Measurements from ENCODE around the gene CRTAC1.

Gene CRTAC1

DNA sequence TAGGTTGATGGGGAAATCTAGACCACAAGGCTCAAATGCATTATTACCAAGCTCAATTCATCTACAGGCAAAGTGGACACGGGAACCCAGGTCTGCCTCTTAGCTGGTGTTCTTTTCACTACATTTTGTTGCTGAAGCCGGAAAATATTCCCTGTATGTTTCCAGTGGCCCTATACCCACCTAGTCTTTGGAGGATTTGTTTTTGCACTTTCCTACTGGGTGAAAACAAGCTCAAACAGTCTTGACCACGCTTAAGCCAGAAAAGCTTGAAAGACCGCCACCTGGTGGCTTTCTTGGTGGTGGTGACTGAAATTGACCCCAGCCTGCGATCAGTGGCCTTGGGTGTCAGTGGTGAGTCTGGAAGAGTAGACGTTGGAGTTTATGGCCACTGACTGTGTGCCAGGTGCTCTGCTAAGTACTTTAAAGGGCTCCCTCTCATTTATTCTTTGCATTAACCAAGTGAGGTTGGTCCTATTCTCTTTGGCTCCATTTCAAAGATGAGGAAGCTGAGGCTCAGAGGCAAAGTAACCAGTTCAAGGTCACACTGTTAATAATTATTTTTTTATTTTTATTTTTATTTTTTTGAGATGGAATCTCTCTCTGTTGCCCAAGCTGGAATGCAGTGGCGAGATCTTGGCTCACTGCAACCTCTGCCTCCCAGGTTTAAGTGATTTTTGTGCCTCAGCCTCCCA lies 11.1 kb upstream of the CRTAC1 start:
- H3K4me3 ChIP-seq = no peak overlapping the region
- no peaks in the 10 kb centered on the region for H3K36me3 ChIP-seq (replicated peaks)
- DNase-seq (ENCODE audit: low spot score in 2 of 2) = peak; percentile 42 to 73
- H3K4me1 ChIP-seq = no peaks in the 10 kb centered on the region
- peaks cover 61% of the 10 kb centered on the region for H3K27me3 ChIP-seq (ENCODE audit: low read depth)
- no peaks in the 10 kb centered on the region for H3K9me3 ChIP-seq
- in situ Hi-C loops (cut with MboI; ENCODE audit: low sequenced_read_pairs) = loop anchor here (10.0 to 25.0 kb wide), 2 partner anchors 127 to 254 kb away; no protein-coding TSS in a partner anchor

DNA sequence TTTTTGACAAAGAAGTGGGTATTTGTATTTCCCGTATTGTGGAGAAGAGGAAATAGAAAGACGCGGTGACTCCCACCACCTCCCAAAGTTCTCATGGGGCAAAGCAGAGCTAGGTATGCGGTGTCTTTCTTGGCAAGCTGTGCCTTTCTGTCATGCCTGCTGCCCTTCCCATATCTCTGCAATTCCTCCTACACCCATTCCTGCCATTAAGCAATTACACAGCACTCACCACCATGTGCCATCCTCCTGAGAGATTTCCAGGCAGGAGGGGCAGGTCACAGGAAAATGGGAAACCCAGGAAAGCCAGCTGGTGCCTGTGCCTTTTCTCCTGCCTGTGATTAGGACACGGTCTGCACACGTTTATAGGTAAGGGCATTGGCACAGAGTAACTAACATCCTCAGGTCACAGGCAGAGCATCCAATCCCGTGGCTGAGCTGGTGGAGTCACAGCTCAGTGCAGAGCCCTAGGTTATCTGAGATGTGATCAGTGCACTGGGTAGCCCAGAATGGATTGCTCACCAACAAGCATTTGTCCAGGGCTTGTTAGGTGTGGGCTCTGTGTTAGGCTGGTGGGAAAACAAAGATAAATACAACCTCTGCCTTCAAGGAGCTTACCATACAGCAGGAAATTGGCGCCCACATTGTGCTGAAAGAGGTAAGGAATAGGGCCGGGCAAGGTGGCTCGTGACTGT lies 9.4 kb upstream of the CRTAC1 start:
- in situ Hi-C loops (cut with MboI; ENCODE audit: low sequenced_read_pairs) = loop anchor here (10.0 to 25.0 kb wide), 2 partner anchors 125 to 253 kb away; no protein-coding TSS in a partner anchor
- no peaks in the 10 kb centered on the region for H3K9me3 ChIP-seq
- no peak for DNase-seq (ENCODE audit: low spot score in 2 of 2)
- peaks cover 58% of the 10 kb centered on the region for H3K27me3 ChIP-seq (ENCODE audit: low read depth)
- no peaks in the 10 kb centered on the region for H3K4me1 ChIP-seq
- H3K36me3 ChIP-seq (replicated peaks) = no peaks in the 10 kb centered on the region
- no peak overlapping the region for H3K4me3 ChIP-seq

DNA sequence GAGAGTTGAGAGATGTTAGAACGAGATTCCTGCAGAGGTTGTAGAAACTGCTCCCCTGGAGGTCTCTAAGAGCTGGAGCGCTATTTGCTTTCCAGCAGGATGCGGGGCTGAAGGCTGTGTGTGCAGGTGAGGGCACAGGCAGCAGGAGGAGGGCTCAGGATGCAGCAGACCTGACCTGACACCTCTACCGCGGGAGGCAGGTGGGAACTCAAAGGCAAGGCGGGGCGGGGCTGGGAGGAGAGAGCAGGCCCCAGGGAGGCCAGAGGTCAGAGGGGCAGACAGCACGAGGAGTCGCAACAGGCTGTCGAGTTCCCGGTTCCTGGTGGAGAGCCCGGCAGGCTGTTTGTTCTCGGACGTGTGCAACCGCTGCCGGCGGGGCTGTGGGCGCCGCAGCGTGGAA lies 7.9 kb upstream of the CRTAC1 start:
- H3K27me3 ChIP-seq (ENCODE audit: low read depth) = peaks cover 58% of the 10 kb centered on the region
- H3K4me1 ChIP-seq = no peaks in the 10 kb centered on the region
- H3K9me3 ChIP-seq = no peaks in the 10 kb centered on the region
- no peaks in the 10 kb centered on the region for H3K36me3 ChIP-seq (replicated peaks)
- H3K4me3 ChIP-seq = no peak overlapping the region
- DNase-seq (ENCODE audit: low spot score in 2 of 2) = no peak
- in situ Hi-C loops (cut with MboI; ENCODE audit: low sequenced_read_pairs) = loop anchor here (25.0 kb wide), 1 partner anchor 251 kb away; no protein-coding TSS in a partner anchor

DNA sequence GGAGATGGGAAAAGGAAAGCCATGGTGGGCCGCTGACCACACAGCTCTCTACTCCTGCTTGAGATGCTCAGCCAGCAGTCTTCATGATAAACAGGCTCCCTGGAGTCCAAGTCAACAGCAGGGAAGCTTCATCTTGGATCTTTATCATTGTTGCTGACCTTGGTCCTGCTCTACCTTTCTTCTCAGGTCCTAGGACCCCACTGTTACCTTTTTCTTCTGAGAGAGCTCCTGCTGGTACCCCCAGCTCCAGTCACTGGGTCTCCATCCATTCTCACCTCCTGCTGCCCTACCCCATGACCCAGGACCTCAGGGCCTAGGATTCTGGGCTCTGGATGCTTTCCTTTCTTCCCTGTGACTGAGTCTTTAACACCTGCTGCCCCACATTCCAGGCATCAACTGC lies 5.2 kb upstream of the CRTAC1 start:
- H3K27me3 ChIP-seq (ENCODE audit: low read depth) = peaks cover 66% of the 10 kb centered on the region
- in situ Hi-C loops (cut with MboI; ENCODE audit: low sequenced_read_pairs) = loop anchor here (25.0 kb wide), 1 partner anchor 248 kb away; no protein-coding TSS in a partner anchor

DNA sequence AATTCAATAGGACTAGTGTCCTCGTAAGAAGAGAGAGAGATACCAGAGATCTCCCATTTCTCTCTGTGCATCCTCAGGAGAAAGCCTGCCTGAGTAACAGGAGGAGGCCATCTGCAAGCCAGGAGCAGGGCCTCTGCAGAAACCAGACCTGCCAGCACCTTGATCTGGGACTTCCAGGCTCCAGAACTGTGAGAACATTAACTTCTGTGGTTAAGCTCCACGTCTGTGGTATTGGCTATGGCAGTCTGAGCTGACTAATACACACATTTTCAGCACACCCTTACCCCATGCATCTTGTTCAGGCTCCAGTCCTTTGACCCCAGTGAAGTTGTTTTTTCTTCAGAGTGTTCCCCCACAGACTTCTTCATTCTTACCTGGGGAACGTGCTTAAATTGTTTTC lies 3.1 kb upstream of the CRTAC1 start:
- in situ Hi-C loops (cut with MboI; ENCODE audit: low sequenced_read_pairs) = loop anchor here (25.0 kb wide), 1 partner anchor 246 kb away; no protein-coding TSS in a partner anchor
- Histone ChIP-seq H3K36me3 (replicated peaks) (no peaks in the 10 kb centered on the region), H3K27me3 (ENCODE audit: low read depth) (peaks cover 71% of the 10 kb centered on the region), H3K4me1 (no peaks in the 10 kb centered on the region), H3K9me3 (no peaks in the 10 kb centered on the region), H3K4me3 (no peak overlapping the region)
- DNase-seq (ENCODE audit: low spot score in 2 of 2) = no peak

More for the DNA sequence above, 5.2 kb upstream of the CRTAC1 start:
- no peak for DNase-seq (ENCODE audit: low spot score in 2 of 2)
- no peaks in the 10 kb centered on the region for H3K36me3 ChIP-seq (replicated peaks)
- no peaks in the 10 kb centered on the region for H3K9me3 ChIP-seq
- H3K4me3 ChIP-seq = no peak overlapping the region
- no peaks in the 10 kb centered on the region for H3K4me1 ChIP-seq

DNA sequence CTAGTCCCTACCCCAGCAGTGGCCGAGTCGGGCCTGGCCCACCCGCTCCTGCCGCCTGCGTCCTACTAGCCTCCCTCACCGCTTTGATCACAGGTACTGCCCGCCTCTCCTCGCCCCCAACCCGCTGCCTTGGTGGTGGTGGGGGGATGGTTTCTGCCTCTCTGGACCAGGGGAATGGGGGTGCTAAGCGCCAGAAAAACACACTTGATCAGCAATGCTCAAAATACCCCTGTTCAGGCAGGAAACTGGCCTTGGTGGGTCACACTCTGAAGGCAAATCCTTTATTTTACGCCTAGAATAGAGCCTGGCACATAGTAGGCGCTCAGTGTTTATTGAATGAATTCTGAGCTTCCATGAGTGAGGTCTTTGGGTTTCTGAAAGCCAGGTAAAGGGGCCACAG lies 1.0 kb upstream of the CRTAC1 start:
- Histone ChIP-seq H3K4me1 (no peaks in the 10 kb centered on the region), H3K36me3 (replicated peaks) (no peaks in the 10 kb centered on the region), H3K4me3 (no peak overlapping the region), H3K9me3 (no peaks in the 10 kb centered on the region), H3K27me3 (ENCODE audit: low read depth) (peaks cover 58% of the 10 kb centered on the region)
- in situ Hi-C loops (cut with MboI; ENCODE audit: low sequenced_read_pairs) = loop anchor here (25.0 kb wide), 1 partner anchor 244 kb away; no protein-coding TSS in a partner anchor
- DNase-seq (ENCODE audit: low spot score in 2 of 2) = no peak

DNA sequence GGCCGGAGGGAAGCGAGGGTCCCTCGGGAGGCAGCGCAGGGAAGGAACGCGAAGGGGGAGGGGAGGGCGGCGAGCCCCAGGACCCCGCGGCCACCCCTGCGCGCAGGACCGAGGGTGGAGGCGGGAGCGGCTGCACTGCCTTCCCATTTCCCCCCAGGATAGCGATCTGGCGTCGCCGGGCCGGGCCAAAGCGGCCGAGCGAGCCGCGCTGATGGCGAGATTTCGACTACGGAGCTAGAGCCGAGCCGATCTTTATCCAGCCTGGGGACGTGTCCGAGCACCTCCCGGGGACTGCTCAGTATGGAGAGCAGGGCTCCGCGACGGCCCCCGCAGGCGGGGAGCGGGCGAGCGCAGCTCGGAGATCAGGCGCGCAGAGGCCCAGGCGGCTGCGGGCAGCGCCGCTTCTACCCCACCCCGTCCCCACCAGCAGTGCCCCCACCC lies 590 bp upstream of the CRTAC1 start:
- Histone ChIP-seq H3K9me3 (no peaks in the 10 kb centered on the region), H3K4me1 (no peaks in the 10 kb centered on the region), H3K27me3 (ENCODE audit: low read depth) (peaks cover 57% of the 10 kb centered on the region), H3K4me3 (no peak overlapping the region), H3K36me3 (replicated peaks) (no peaks in the 10 kb centered on the region)
- no peak for DNase-seq (ENCODE audit: low spot score in 2 of 2)
- in situ Hi-C loops (cut with MboI; ENCODE audit: low sequenced_read_pairs) = loop anchor here (25.0 kb wide), 1 partner anchor 244 kb away; no protein-coding TSS in a partner anchor

DNA sequence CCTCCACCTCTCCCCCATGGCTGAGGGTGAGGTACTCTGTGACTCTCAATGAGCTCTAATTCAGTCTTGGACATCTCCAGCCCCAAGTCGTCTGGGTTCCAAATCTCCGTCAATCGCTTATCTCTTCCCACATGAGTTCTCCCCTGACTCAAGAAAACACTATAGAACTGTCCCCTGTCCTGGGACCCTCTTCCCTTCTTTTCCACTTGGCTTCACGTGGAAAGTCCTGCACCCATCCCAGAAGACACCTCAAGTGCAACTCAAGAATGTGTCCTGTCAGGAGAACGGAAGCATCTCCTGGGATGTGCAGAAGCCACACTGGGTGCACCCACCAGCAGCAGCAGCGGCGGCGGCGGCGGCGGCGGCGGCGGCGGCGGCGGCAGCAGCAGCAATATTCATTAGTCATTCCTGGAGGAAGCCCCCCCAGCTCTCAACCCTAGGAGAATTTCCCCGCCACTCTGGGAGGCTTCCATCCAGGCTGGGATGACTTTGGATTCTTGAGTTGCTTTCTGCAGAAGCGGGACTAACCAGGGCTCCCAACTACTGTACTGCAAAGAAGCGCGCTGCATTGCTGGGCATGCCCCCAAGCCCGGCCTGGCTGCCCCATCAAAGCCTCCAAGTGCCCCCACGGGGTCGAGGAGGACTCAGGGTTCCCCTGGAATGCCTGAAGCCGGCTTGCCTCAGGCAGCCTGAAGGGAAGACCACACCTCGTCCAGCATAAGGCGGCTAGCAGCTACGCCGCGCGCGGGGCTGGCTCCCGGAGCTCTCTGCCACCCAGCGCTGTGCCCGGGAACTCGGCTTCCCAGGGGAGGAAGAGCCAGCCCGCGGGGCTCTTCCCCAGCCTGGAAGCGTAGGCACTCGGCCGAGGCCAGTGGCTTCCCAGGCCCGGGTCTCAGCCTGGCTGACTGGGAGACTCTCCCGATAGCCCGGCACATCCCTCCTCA lies 1.0 kb downstream of the CRTAC1 start:
- Histone ChIP-seq H3K4me3 (no peak overlapping the region), H3K4me1 (no peaks in the 10 kb centered on the region), H3K9me3 (no peaks in the 10 kb centered on the region), H3K36me3 (replicated peaks) (no peaks in the 10 kb centered on the region), H3K27me3 (ENCODE audit: low read depth) (peaks cover 61% of the 10 kb centered on the region)
- in situ Hi-C loops (cut with MboI; ENCODE audit: low sequenced_read_pairs) = loop anchor here (25.0 kb wide), 1 partner anchor 242 kb away; no protein-coding TSS in a partner anchor
- DNase-seq (ENCODE audit: low spot score in 2 of 2) = no peak

DNA sequence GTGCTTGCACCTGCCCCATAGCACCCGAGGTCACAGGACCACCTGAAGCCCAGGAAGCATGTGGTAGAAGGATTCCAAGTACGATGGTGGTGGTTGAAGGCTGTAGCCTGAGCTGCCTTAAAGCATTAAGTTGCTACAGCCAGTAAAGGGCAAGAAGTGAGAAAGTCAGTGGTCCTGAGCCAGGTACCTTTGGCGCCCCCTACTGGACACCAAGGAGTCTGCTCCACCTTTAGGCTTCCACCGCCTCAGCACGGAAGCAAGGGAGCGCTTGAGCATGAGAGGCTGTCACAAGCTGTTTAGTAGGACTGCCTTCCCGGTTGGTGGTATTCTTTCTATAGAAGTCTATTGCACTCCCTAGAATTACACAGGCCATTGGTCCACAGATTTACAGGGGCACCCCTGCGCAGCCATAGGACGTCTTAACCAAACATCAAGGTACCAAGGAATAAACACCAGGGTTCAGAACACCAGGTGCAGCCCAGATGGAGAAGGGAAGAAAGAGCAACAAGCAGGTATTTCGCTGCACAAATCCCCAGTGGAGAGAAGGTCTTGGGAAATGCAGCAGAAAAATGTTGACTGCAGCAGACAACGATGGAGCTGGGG lies 2.2 kb downstream of the CRTAC1 start:
- Histone ChIP-seq H3K36me3 (replicated peaks) (no peaks in the 10 kb centered on the region), H3K27me3 (ENCODE audit: low read depth) (peaks cover 62% of the 10 kb centered on the region), H3K4me3 (no peak overlapping the region), H3K9me3 (no peaks in the 10 kb centered on the region), H3K4me1 (no peaks in the 10 kb centered on the region)
- DNase-seq (ENCODE audit: low spot score in 2 of 2) = peak; percentile 40 to 80
- in situ Hi-C loops (cut with MboI; ENCODE audit: low sequenced_read_pairs) = loop anchor here (25.0 kb wide), 1 partner anchor 241 kb away; no protein-coding TSS in a partner anchor

DNA sequence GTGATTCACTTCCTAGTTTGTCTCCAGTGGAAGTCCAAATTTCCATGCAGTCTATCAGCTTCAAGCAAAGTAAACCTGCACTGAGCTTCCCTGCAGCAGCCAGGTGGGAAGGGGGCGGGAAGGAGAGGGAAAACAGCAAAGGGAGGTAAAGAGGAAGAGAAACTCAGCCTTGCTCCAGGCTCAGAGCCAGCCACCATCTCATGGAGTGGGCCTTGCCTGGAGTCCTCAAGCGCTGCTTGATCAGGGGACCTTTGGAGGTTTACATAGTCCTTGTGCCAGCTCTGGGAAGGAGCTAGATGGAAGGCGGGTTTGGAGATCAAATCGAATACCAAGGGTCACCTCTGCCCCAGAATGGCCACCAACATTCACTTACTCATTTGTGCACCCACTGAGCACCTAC lies 7.4 kb downstream of the CRTAC1 start:
- Histone ChIP-seq H3K4me1 (no peaks in the 10 kb centered on the region), H3K4me3 (no peak overlapping the region), H3K27me3 (ENCODE audit: low read depth) (peaks cover 18% of the 10 kb centered on the region), H3K9me3 (no peaks in the 10 kb centered on the region), H3K36me3 (replicated peaks) (no peaks in the 10 kb centered on the region)
- in situ Hi-C loops (cut with MboI; ENCODE audit: low sequenced_read_pairs) = no loop called here
- DNase-seq (ENCODE audit: low spot score in 2 of 2) = no peak

DNA sequence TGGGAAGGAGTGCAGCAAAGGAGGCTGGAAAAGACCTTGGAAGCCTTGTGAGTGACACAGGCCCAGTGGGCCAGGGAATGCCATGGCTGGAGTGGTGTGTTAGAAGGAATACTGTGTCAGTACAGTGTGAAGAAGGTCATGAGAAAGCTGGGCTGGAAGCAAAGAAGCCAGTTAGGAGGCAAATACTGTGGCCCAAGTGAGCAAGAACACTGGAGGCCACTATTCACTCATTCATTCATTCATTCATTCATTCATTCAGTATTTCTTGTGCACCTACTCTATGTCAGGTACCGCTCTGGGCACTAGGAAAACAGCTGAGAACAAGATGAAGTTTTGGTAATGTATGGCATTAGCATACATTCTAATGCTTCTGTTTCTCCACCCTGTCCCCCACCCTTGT lies 9.6 kb downstream of the CRTAC1 start:
- DNase-seq (ENCODE audit: low spot score in 2 of 2) = no peak
- Histone ChIP-seq H3K4me3 (no peak overlapping the region), H3K36me3 (replicated peaks) (no peaks in the 10 kb centered on the region), H3K4me1 (no peaks in the 10 kb centered on the region), H3K9me3 (no peaks in the 10 kb centered on the region), H3K27me3 (ENCODE audit: low read depth) (peaks cover 21% of the 10 kb centered on the region; the same call in 1 of the 2 replicates)
- in situ Hi-C loops (cut with MboI; ENCODE audit: low sequenced_read_pairs) = no loop called here

DNA sequence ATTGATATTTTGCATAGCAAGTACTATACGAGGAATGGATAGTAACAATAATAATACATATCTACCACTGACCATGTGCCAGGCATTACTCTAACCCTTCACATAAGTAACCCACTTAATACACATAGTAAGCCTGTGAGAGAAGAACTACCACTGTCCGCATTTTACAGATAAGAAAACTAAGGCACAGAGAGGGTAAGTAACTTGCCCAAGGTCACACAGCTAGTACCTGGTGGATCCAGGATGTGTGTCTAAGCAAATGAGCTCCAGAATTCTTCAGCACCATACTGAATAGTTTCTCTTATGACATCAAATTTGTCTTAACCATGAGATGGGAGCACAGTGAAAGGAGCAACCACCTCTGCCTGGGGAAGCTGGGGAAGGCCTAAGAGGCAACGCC lies 10.2 kb downstream of the CRTAC1 start:
- H3K4me3 ChIP-seq = no peak overlapping the region
- H3K9me3 ChIP-seq = no peaks in the 10 kb centered on the region
- no peaks in the 10 kb centered on the region for H3K4me1 ChIP-seq
- in situ Hi-C loops (cut with MboI; ENCODE audit: low sequenced_read_pairs) = no loop called here
- H3K27me3 ChIP-seq (ENCODE audit: low read depth) = peaks cover 18% of the 10 kb centered on the region; the same call in 1 of the 2 replicates
- DNase-seq (ENCODE audit: low spot score in 2 of 2) = no peak
- no peaks in the 10 kb centered on the region for H3K36me3 ChIP-seq (replicated peaks)

DNA sequence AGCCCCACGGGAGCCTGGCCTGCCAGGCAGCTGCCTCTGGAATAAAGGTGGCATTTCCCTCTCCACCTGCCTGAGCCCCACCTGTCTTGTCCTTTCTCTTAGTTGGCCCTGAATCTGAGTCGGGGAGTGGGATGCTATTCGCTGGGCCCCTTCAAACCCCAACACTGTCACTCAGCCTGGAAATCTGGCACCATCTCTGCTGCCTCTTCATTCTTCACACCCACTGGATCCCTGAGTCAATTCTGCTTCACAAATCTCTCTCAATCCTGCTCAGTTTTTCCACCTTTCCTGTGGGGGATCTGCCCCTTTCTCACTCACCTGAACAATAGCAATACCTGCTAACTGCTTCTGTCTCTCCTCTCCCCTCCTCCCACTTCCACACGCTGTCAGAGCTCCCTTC lies 10.6 kb downstream of the CRTAC1 start:
- no peaks in the 10 kb centered on the region for H3K4me1 ChIP-seq
- peaks cover 17% of the 10 kb centered on the region; the same call in 1 of the 2 replicates for H3K27me3 ChIP-seq (ENCODE audit: low read depth)
- in situ Hi-C loops (cut with MboI; ENCODE audit: low sequenced_read_pairs) = no loop called here
- no peaks in the 10 kb centered on the region for H3K9me3 ChIP-seq
- no peaks in the 10 kb centered on the region for H3K36me3 ChIP-seq (replicated peaks)
- H3K4me3 ChIP-seq = no peak overlapping the region
- DNase-seq (ENCODE audit: low spot score in 2 of 2) = no peak

All from HAP-1 (cell line).